Tibial nerve (tissue), 4 donors: Measurements from ENCODE around the gene REM1.

ENCODE experiments used
- EP300 ChIP-seq, 2 donors: sonication (generic); formaldehyde crosslinking; IDR thresholded peaks; one replicate each; pipeline ENCODE4 v1.6.1; 2017; ENCODE audit warnings: antibody characterized with exemption in 2 of 2, mild to moderate bottlenecking in 1 of 2
- POLR2A ChIP-seq, 2 donors: fragments of 450-650 bp; IDR thresholded peaks; one replicate each; pipeline ENCODE4 v1.6.1; 2017; ENCODE audit warnings: antibody characterized with exemption in 2 of 2, mild to moderate bottlenecking in 2 of 2, moderate library complexity in 2 of 2
- TF ChIP-seq, protein P1 (sequence below), 5 experiments: fragments of 200-600 bp in 3 of 5; fragments of 450-650 bp in 2 of 5; sonication (generic) in 3 of 5; IDR thresholded peaks; one replicate each; pipeline ENCODE4 v1.5.1; 2016 to 2019; ENCODE audit warnings: antibody characterized with exemption in 5 of 5, mild to moderate bottlenecking in 3 of 5, moderate library complexity in 2 of 5

DNA sequence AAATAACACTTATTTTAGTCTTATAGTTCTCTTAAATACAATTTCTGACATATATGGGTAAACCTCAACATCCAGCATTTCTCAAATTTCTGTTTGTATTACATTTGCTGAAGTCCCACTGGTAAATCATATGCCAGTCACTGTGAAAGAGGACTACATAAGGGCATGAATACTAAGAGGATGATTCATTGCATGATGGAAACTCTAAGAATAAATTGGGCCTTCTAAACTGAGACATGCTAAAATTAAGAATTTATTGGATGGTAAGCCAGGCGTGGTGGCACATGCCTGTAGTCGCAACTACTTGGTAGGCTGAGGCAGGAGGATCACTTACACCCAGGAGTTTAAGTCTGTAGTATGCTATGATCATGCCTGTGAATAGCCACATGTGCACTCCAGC is 22.5 kb upstream of the REM1 start:
- TF ChIP-seq, protein P1, sequence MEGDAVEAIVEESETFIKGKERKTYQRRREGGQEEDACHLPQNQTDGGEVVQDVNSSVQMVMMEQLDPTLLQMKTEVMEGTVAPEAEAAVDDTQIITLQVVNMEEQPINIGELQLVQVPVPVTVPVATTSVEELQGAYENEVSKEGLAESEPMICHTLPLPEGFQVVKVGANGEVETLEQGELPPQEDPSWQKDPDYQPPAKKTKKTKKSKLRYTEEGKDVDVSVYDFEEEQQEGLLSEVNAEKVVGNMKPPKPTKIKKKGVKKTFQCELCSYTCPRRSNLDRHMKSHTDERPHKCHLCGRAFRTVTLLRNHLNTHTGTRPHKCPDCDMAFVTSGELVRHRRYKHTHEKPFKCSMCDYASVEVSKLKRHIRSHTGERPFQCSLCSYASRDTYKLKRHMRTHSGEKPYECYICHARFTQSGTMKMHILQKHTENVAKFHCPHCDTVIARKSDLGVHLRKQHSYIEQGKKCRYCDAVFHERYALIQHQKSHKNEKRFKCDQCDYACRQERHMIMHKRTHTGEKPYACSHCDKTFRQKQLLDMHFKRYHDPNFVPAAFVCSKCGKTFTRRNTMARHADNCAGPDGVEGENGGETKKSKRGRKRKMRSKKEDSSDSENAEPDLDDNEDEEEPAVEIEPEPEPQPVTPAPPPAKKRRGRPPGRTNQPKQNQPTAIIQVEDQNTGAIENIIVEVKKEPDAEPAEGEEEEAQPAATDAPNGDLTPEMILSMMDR (IDR thresholded peaks at IDR 0.05), result no peak
- no peak for TF ChIP-seq POLR2A (IDR thresholded peaks at IDR 0.05)
- no peak for TF ChIP-seq EP300 (IDR thresholded peaks at IDR 0.05)
